Measurements from ENCODE around the gene SLC22A31. TPM values are rescaled to one million over a fixed set of nuclear protein-coding genes. Genes with fewer than 3 reads are reported as not detected.

SLC22A31 gene
- total and polyA plus RNA-seq, 2 experiments from 2014 or later = not detected

DNA sequence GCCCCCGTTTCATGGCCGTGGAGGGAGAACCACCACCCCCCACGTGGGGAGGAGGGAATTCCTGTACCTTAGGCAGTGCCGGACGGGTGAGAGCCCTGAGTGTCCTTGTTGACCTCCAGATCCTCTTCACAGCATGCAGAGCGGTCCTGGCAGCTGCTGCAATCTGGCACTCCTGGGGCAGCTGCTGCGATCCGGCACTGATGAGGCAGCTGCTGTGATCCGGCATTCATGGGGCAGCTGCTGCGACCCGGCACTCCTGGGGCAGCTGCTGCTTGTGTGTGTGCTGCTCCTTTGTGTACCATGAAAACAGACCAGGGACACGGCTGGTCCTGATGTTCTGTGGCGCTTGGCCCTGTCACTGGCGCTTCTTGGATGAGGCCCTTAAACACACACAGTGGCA, 29.9 kb upstream of the SLC22A31 start:
- H3K36me3 ChIP-seq (ENCODE audit: low read depth) = peaks cover 56% of the 10 kb centered on the region

DNA sequence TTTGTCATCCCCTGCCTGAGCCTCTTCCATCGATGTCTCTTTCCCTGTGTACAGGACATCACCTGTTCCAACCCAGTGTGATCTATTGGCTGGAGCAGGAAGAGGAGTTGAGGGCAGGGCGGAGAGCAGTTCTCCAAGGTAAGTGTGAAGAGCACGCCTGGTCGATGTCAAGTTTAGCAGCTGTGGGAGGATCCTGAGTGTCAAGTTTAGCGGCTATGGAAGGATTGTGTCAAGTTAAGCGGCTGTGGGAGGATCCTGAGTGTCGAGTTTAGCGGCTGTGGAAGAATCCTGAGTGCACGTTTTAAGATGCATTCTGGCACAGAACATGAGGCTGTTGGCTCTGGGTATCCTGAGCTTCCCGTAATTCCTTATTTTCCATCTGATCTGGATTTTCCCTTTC, 24.3 kb upstream of the SLC22A31 start:
- 88 to 91% methylated on average over 9 to 10 of the region's 10 CpGs for WGBS, 2 experiments (ENCODE audit: low coverage in 1 of 2, low lambda C conversion rate in 2 of 2, missing lambda C conversion rate in 2 of 2)
- no peak overlapping the region for H3K4me2 ChIP-seq (ENCODE audit: unreplicated experiment)
- in situ Hi-C loops (cut with MboI) = no loop called here
- no peaks in the 10 kb centered on the region for H3K9me3 ChIP-seq (ENCODE audit: low read depth)
- H3K27ac ChIP-seq = no peak overlapping the region
- H3F3A ChIP-seq (ENCODE audit: insufficient read depth) = no peaks in the 10 kb centered on the region
- H4K20me1 ChIP-seq (ENCODE audit: insufficient read depth) = no peaks in the 10 kb centered on the region
- DNase-seq = no peak
- no peaks in the 10 kb centered on the region for H3K27me3 ChIP-seq (replicated peaks; ENCODE audit: insufficient read depth)
- peaks cover 44% of the 10 kb centered on the region for H3K79me2 ChIP-seq (ENCODE audit: insufficient read depth)
- no peak overlapping the region for H2AFZ ChIP-seq
- no peaks in the 10 kb centered on the region for H3K9me2 ChIP-seq (ENCODE audit: insufficient read depth)
- H3K4me3 ChIP-seq = no peak overlapping the region
- TF ChIP-seq EZH2phosphoT487 (IDR thresholded peaks at IDR 0.05; ENCODE audit: insufficient read depth, low read depth) (no peak), EZH2 (IDR thresholded peaks at IDR 0.05; ENCODE audit: insufficient read depth, poor library complexity, severe bottlenecking) (no peak)
- H3K9ac ChIP-seq = no peak overlapping the region
- peaks cover 65% of the 10 kb centered on the region; the same call in 1 of the 2 replicates for H3K36me3 ChIP-seq (ENCODE audit: low read depth)
- H3K4me1 ChIP-seq (ENCODE audit: insufficient read depth) = no peaks in the 10 kb centered on the region

More for the DNA sequence above, 29.9 kb upstream of the SLC22A31 start:
- H3K27me3 ChIP-seq (replicated peaks; ENCODE audit: insufficient read depth) = no peaks in the 10 kb centered on the region
- no peaks in the 10 kb centered on the region for H3K9me3 ChIP-seq (ENCODE audit: low read depth)
- no peak for DNase-seq
- in situ Hi-C loops (cut with MboI) = no loop called here
- no peaks in the 10 kb centered on the region for H3K4me1 ChIP-seq (ENCODE audit: insufficient read depth)
- H3K4me3 ChIP-seq = no peak overlapping the region
- WGBS, 2 experiments (ENCODE audit: low coverage in 1 of 2, low lambda C conversion rate in 2 of 2, missing lambda C conversion rate in 2 of 2) = 86 to 88% methylated on average over 13 to 14 of the region's 14 CpGs
- H4K20me1 ChIP-seq (ENCODE audit: insufficient read depth) = no peaks in the 10 kb centered on the region
- TF ChIP-seq EZH2phosphoT487 (IDR thresholded peaks at IDR 0.05; ENCODE audit: insufficient read depth, low read depth) (no peak), EZH2 (IDR thresholded peaks at IDR 0.05; ENCODE audit: insufficient read depth, poor library complexity, severe bottlenecking) (no peak)
- no peak overlapping the region for H3K4me2 ChIP-seq (ENCODE audit: unreplicated experiment)
- H3K9me2 ChIP-seq (ENCODE audit: insufficient read depth) = no peaks in the 10 kb centered on the region
- no peaks in the 10 kb centered on the region for H3F3A ChIP-seq (ENCODE audit: insufficient read depth)
- H3K27ac ChIP-seq = no peak overlapping the region
- peaks cover 32% of the 10 kb centered on the region for H3K79me2 ChIP-seq (ENCODE audit: insufficient read depth)
- H2AFZ ChIP-seq = no peak overlapping the region
- H3K9ac ChIP-seq = no peak overlapping the region

DNA sequence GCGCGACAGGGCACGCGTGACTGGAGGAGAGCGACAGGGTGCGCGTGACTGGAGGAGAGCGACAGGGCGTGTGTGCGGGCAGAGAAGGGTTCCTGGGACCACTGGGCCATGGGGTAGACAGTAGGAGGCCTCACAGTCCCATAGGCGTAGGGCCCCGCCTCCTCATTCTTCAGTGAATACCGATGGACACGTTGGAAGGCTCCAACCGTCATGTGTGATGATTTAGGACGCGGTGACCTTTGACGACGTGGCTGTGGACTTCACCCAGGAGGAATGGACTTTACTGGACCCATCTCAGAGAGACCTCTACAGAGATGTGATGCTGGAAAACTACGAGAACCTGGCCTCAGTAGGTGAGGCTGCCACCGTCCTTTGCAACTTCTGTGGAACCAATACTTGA, 22.6 kb upstream of the SLC22A31 start:
- H3K79me2 ChIP-seq (ENCODE audit: insufficient read depth) = peaks cover 44% of the 10 kb centered on the region
- WGBS, 2 experiments (ENCODE audit: low coverage in 1 of 2, low lambda C conversion rate in 2 of 2, missing lambda C conversion rate in 2 of 2) = 93 to 95% methylated on average over 21 of the region's 21 CpGs
- H3K4me1 ChIP-seq (ENCODE audit: insufficient read depth) = peaks cover 3% of the 10 kb centered on the region; the same call in 1 of the 2 replicates
- no peak overlapping the region for H3K4me3 ChIP-seq
- H4K20me1 ChIP-seq (ENCODE audit: insufficient read depth) = no peaks in the 10 kb centered on the region
- no peak overlapping the region for H2AFZ ChIP-seq
- in situ Hi-C loops (cut with MboI) = no loop called here
- TF ChIP-seq EZH2phosphoT487 (IDR thresholded peaks at IDR 0.05; ENCODE audit: insufficient read depth, low read depth) = no peak
- TF ChIP-seq EZH2 (IDR thresholded peaks at IDR 0.05; ENCODE audit: insufficient read depth, poor library complexity, severe bottlenecking) = no peak
- no peak overlapping the region for H3K27ac ChIP-seq
- H3K4me2 ChIP-seq (ENCODE audit: unreplicated experiment) = no peak overlapping the region
- H3K9ac ChIP-seq = no peak overlapping the region
- H3K9me2 ChIP-seq (ENCODE audit: insufficient read depth) = no peaks in the 10 kb centered on the region
- no peak for DNase-seq
- H3K36me3 ChIP-seq (ENCODE audit: low read depth) = peaks cover 53% of the 10 kb centered on the region; the same call in 1 of the 2 replicates
- H3K27me3 ChIP-seq (replicated peaks; ENCODE audit: insufficient read depth) = no peaks in the 10 kb centered on the region
- H3K9me3 ChIP-seq (ENCODE audit: low read depth) = no peaks in the 10 kb centered on the region
- H3F3A ChIP-seq (ENCODE audit: insufficient read depth) = no peaks in the 10 kb centered on the region

DNA sequence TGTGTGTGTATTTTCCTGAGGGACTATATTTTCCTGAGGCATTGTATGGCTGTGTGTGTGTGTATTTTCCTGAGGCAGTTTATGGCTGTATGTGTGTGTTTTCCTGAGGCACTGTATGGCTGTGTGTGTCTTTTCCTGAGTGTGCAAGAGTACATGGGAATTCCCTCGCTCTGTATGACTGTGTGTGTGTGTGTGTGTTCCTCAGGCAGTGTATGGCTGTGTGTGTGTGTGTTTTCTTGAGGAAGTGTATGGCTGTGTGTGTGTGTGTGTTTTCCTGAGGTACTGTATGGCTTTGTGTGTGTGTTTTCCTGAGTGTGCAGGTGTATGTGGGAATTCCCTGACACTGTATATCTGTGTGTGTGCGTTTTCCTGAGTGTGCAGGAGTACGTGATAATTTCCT, 21.3 kb upstream of the SLC22A31 start:
- DNase-seq = no peak
- in situ Hi-C loops (cut with MboI) = no loop called here

More for the DNA sequence above, 21.3 kb upstream of the SLC22A31 start:
- Histone ChIP-seq H3F3A (ENCODE audit: insufficient read depth) (peaks cover 5% of the 10 kb centered on the region; the same call in 1 of the 2 replicates), H3K9ac (no peak overlapping the region), H3K9me2 (ENCODE audit: insufficient read depth) (no peaks in the 10 kb centered on the region), H2AFZ (no peak overlapping the region), H3K79me2 (ENCODE audit: insufficient read depth) (peaks cover 44% of the 10 kb centered on the region), H3K27me3 (replicated peaks; ENCODE audit: insufficient read depth) (no peaks in the 10 kb centered on the region), H3K4me1 (ENCODE audit: insufficient read depth) (peaks cover 3% of the 10 kb centered on the region; the same call in 1 of the 2 replicates), H3K4me3 (no peak overlapping the region), H3K9me3 (ENCODE audit: low read depth) (no peaks in the 10 kb centered on the region), H4K20me1 (ENCODE audit: insufficient read depth) (no peaks in the 10 kb centered on the region), H3K36me3 (ENCODE audit: low read depth) (peaks cover 40% of the 10 kb centered on the region; the same call in 1 of the 2 replicates), H3K4me2 (ENCODE audit: unreplicated experiment) (no peak overlapping the region), H3K27ac (no peak overlapping the region)
- TF ChIP-seq EZH2phosphoT487 (IDR thresholded peaks at IDR 0.05; ENCODE audit: insufficient read depth, low read depth) (no peak), EZH2 (IDR thresholded peaks at IDR 0.05; ENCODE audit: insufficient read depth, poor library complexity, severe bottlenecking) (no peak)
- 74 to 84% methylated on average over 3 of the region's 3 CpGs for WGBS, 2 experiments (ENCODE audit: low coverage in 1 of 2, low lambda C conversion rate in 2 of 2, missing lambda C conversion rate in 2 of 2)

Data from GM23248 (cell line).